Right renal pelvis (tissue), 4 donors: ENCODE measurements around the gene LRP1-AS. TPM values are rescaled to one million over a fixed set of nuclear protein-coding genes. Genes with fewer than 3 reads are reported as not detected.

ENCODE experiments used
- DNase-seq, 4 donors: peaks; one replicate each; pipeline ENCODE4 v3.0.0-alpha.2; 2013; ENCODE audit warnings: low read depth in 4 of 4, low spot score in 3 of 4, missing footprints in 1 of 4
- polyA plus RNA-seq, 4 donors: library from polyadenylated mRNA; unstranded; fragments of 120-200 nt; gene quantifications; one replicate each; pipeline ENCODE4 v1.2.1, GENCODE V29; 2013; ENCODE audit not compliant: insufficient read length in 4 of 4

The LRP1-AS gene
- polyA plus RNA-seq, 4 donors = 0.18 TPM; not detected in 3

- no peak for DNase-seq
These were observed 1.9 kb downstream of the LRP1-AS start for GRCh38 chr12:57145460-57146059.

- no peak for DNase-seq
These were observed 4.0 kb downstream of the LRP1-AS start for GRCh38 chr12:57143454-57143853.

GRCh38 chr12:57142727-57143126, 4.7 kb downstream of the LRP1-AS start:
- DNase-seq = no peak

- DNase-seq = no peak
These were observed 5.3 kb downstream of the LRP1-AS start for GRCh38 chr12:57142121-57142520.

- DNase-seq = no peak
These were observed 6.2 kb downstream of the LRP1-AS start for GRCh38 chr12:57141249-57141648.

- no peak for DNase-seq
These were observed 7.4 kb downstream of the LRP1-AS start for GRCh38 chr12:57139796-57140649.

- no peak for DNase-seq
These were observed 8.7 kb downstream of the LRP1-AS start for GRCh38 chr12:57138526-57139272.

- DNase-seq = no peak
These were observed 11.7 kb downstream of the LRP1-AS start for GRCh38 chr12:57135527-57136326.

GRCh38 chr12:57134949-57135348, 12.5 kb downstream of the LRP1-AS start:
- DNase-seq = no peak

GRCh38 chr12:57133916-57134315, 13.5 kb downstream of the LRP1-AS start:
- no peak for DNase-seq

- no peak for DNase-seq
These were observed 14.3 kb downstream of the LRP1-AS start for GRCh38 chr12:57133013-57133569.

- DNase-seq = no peak
These were observed 15.3 kb downstream of the LRP1-AS start for GRCh38 chr12:57131896-57132744.

GRCh38 chr12:57130941-57131340, 16.5 kb downstream of the LRP1-AS start:
- DNase-seq = no peak

- DNase-seq = no peak
These were observed 17.5 kb downstream of the LRP1-AS start for GRCh38 chr12:57129889-57130288.

- DNase-seq = no peak
These were observed 18.0 kb downstream of the LRP1-AS start for GRCh38 chr12:57129321-57129842.

- DNase-seq = no peak
These were observed 18.7 kb downstream of the LRP1-AS start for GRCh38 chr12:57128519-57129247.

GRCh38 chr12:57127726-57128518, 19.5 kb downstream of the LRP1-AS start, which contains the start of gene LRP1:
Gene LRP1 (plus strand): TSS chr12:57128483. CDS start chr12:57128965, 482 bp downstream.
- DNase-seq = no peak
